Cardiac fibroblast (primary cell): ENCODE results near the gene ATG14.

Experiments
- DNase-seq, 2 donors: peaks; one replicate each; pipeline versions ENCODE4 v3.0.0 to v3.0.0-alpha.2; 2010; ENCODE audit warnings: low read depth in 2 of 2
- H3K4me3 ChIP-seq, 2 donors: replicated peaks in 1 of 2; 1 replicate in 1 of 2; 2 replicates in 1 of 2; pipeline ENCODE4 v1.5.1; 2011; ENCODE audit warnings: low read depth in 2 of 2, low read length in 2 of 2, mild to moderate bottlenecking in 2 of 2, moderate library complexity in 1 of 2
- TF ChIP-seq, protein P1 (sequence below): IDR thresholded peaks from one replicate; pipeline ENCODE4 v1.5.1; 2011; ENCODE audit warnings: low read depth, mild to moderate bottlenecking, low read length, inconsistent platforms

Gene ATG14

DNA sequence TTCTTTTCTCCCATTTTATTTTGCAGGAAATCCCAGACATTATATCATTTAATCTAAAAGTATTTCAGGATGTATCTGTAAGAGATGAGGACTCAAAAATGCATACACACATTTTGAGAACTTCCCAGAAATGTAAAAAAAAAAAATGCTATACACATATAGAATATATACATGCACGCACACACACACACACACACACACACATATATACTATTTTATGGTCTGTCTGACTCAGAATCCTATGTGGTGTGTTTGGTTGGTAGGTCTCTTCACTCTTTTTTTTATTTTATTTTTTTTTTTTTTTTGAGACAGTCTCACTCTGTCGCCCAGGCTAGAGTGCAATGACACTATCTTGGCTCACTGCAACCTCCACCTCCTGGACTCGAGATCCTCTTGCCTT, 74.9 kb downstream of the ATG14 start:
- TF ChIP-seq, protein P1, sequence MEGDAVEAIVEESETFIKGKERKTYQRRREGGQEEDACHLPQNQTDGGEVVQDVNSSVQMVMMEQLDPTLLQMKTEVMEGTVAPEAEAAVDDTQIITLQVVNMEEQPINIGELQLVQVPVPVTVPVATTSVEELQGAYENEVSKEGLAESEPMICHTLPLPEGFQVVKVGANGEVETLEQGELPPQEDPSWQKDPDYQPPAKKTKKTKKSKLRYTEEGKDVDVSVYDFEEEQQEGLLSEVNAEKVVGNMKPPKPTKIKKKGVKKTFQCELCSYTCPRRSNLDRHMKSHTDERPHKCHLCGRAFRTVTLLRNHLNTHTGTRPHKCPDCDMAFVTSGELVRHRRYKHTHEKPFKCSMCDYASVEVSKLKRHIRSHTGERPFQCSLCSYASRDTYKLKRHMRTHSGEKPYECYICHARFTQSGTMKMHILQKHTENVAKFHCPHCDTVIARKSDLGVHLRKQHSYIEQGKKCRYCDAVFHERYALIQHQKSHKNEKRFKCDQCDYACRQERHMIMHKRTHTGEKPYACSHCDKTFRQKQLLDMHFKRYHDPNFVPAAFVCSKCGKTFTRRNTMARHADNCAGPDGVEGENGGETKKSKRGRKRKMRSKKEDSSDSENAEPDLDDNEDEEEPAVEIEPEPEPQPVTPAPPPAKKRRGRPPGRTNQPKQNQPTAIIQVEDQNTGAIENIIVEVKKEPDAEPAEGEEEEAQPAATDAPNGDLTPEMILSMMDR: no peak
- DNase-seq: no peak
- H3K4me3 ChIP-seq: no peak overlapping the region

DNA sequence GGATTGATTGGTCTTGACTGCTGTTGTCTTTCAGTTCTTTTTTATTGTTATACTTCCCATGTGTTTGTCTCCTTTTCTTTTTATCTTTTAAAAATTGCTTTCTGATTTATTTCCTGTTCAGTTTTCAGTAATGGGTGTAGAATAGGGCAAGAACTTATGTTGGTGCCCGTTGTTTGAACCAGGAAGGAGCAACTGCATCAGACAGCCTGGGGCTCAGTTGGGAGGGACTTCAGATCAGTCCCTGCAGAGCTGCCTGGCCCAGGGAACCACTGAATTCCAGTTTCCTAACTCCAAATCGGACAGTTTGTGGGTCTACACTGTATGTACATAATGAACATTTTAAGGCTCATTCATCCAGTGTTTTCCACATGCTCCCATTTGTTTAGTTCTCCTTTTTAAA, 75.5 kb downstream of the ATG14 start:
- no peak overlapping the region for H3K4me3 ChIP-seq
- TF ChIP-seq, protein P1: no peak
- DNase-seq: peak in 1 of 2 donors; percentile 45

DNA sequence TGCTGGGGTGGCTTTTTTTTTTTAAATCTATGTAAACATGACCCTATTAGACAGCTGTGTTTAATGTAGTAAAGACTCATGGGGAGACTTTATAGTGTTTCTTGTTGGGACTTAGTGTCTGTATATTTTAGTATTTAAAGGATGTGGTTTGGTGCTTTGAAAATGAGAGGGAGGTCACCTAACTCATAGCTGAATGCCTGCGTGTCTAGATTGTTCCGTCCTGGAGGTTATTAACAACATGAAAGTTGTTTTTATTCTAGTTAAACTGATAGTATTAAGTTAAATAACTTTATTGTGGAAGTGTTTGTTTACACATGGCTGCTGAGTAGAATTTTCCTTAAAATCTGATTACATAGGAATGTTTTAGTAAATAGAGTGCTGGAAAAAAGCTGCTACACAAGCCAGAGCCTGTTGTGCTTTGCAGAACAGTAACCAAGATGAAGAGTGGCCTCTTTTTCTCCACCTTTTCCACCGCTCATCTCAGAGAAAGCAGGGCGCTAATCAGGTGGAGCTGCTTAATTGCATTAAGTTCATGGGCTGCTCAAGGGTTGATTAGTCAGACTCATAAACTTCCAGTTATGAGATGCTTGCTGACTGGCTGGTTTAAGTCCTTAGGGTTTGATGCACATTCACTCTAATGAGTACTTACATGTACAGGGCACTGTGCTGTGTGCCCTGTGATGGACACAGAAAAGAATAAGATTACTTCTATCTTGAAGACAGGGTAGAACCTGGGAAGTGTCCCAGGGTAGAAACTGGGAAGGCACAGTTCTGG, 77.7 kb downstream of the ATG14 start:
- no peak overlapping the region for H3K4me3 ChIP-seq
- TF ChIP-seq, protein P1: no peak
- no peak for DNase-seq

DNA sequence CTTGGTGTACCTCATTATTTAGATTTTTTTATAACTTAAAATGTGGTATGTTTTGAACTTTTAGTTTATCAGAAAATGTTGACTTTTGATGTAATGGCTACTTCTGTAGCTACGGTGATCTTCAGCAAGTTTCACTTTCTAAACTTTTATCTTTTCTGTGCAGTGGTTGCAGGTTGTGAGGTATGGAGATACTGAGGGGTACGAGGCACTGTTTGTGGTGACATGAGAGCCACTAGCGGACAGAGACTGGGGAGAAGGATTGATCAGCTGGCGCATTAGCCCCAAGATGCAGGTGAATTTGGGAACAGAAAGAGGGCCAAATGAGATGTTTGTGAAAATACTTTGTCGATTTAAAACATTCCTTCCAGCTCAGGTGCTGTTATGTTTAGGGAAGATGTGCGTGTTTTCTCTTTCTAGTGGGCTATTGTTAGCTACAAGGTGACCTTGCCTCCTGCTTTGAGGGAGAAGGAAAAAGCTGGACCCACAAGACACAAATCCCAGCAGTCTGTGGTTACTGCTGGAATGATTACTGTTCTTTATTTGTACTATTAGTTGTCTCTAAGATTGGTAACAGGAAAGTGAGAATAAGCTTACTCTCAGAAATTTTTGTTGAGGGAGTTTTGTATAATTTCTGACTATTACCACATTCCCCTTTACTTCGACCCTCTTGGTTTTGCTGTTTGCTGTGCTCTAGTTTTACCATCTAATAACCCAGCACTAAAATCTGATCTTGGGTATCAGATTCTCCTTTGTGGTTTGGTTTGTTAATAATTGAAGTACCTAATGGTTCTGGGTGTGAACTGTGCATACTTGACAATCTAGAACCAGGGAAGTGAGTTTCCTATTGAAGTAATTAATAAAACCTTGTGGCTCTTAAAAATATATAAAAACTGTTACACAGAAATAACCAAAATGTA, 78.7 kb downstream of the ATG14 start:
- DNase-seq: no peak
- H3K4me3 ChIP-seq: no peak overlapping the region
- TF ChIP-seq, protein P1: no peak

DNA sequence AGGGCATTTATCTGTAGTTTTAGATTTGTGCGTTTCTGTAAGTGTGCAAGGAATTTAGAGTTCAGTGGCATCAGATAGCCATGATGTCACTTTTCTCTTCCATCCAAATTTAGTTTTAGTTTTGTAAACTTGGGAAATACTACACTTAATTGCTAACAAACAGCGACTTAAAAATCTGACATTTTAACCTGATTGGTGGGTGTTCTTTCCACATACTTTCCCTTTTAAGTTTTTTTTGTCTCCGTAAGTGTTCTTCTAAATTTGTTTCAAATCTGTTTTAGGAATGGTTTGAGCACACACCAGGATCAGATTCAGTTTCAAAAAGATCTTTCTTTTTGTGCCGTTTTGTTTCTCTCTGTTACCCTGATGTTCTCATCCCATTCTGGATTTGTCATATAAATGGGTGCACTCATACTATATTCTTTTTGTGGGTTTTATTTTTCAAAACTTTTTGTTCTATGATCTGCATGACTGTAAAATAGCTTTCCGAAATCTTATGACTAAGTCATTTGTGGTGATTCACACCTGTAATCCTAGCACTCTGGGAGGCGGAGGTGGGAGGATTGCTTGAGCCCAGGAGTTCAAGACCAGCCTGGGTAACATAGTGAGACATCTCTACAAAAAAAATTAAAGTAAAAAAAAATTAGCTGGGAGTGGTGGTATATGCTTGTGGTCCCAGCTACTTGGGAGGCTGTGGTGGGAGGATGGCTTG, 81.5 kb downstream of the ATG14 start:
- DNase-seq: peak in 1 of 2 donors; percentile 48

GRCh38 chr14:55328317-55328716, 83.3 kb downstream of the ATG14 start:
- DNase-seq: peak; percentile 19 to 65
- TF ChIP-seq, protein P1: no peak
- H3K4me3 ChIP-seq: no peak overlapping the region

More for the DNA sequence above, 81.5 kb downstream of the ATG14 start:
- no peak overlapping the region for H3K4me3 ChIP-seq
- TF ChIP-seq, protein P1: no peak
